Parathyroid adenoma (tissue), 2 donors: ENCODE data around the gene PDZRN3.

Experiments
- H2AFZ ChIP-seq: fragments of 300-600 bp; sonication (generic); one replicate; pipeline ENCODE4 v1.7.0; 2017; ENCODE audit warnings: antibody characterized with exemption, mild to moderate bottlenecking
- H3K27ac ChIP-seq: fragments of 300-600 bp; sonication (generic); one replicate; pipeline ENCODE4 v1.7.0; 2017
- H3K27me3 ChIP-seq: fragments of 300-600 bp; sonication (generic); one replicate; pipeline ENCODE4 v1.7.0; 2017; ENCODE audit warnings: low read length; ENCODE audit not compliant: control insufficient read depth, insufficient read depth
- H3K36me3 ChIP-seq: fragments of 300-600 bp; sonication (generic); one replicate; pipeline ENCODE4 v1.7.0; 2017; ENCODE audit warnings: low read length; ENCODE audit not compliant: control insufficient read depth, insufficient read depth
- H3K4me1 ChIP-seq: fragments of 300-600 bp; sonication (generic); one replicate; pipeline ENCODE4 v1.7.0; 2017; ENCODE audit warnings: control low read depth
- H3K4me2 ChIP-seq: fragments of 300-600 bp; sonication (generic); one replicate; pipeline ENCODE4 v1.7.0; 2017; ENCODE audit warnings: low read length
- H3K4me3 ChIP-seq: fragments of 300-600 bp; sonication (generic); one replicate; pipeline ENCODE4 v1.7.0; 2017; ENCODE audit warnings: low read depth, low read length
- H3K79me2 ChIP-seq: fragments of 300-600 bp; sonication (generic); one replicate; pipeline ENCODE4 v1.7.0; 2017; ENCODE audit warnings: control low read depth
- H3K9ac ChIP-seq: fragments of 300-600 bp; sonication (generic); one replicate; pipeline ENCODE4 v1.7.0; 2017; ENCODE audit warnings: mild to moderate bottlenecking
- H3K9me3 ChIP-seq: fragments of 300-600 bp; sonication (generic); one replicate; pipeline ENCODE4 v1.7.0; 2017; ENCODE audit warnings: low read length; ENCODE audit not compliant: control insufficient read depth
- CTCF ChIP-seq: fragments of 300-600 bp; sonication (generic); IDR thresholded peaks from one replicate; pipeline ENCODE4 v1.7.0; 2017; ENCODE audit warnings: antibody characterized with exemption, mild to moderate bottlenecking
- donor health status: primary hyperparathyroidism.

Gene PDZRN3

GRCh38 chr3:73442886-73443285, 181.9 kb downstream of the PDZRN3 start:
- no peak overlapping the region for H2AFZ ChIP-seq
- H3K9ac ChIP-seq: no peak overlapping the region
- no peak for TF ChIP-seq CTCF
- no peak overlapping the region for H3K4me2 ChIP-seq
- no peak overlapping the region for H3K27ac ChIP-seq
- no peaks in the 10 kb centered on the region for H3K9me3 ChIP-seq
- H3K4me1 ChIP-seq: no peaks in the 10 kb centered on the region
- H3K79me2 ChIP-seq: no peaks in the 10 kb centered on the region
- H3K36me3 ChIP-seq: no peaks in the 10 kb centered on the region
- H3K4me3 ChIP-seq: no peak overlapping the region
- no peaks in the 10 kb centered on the region for H3K27me3 ChIP-seq

GRCh38 chr3:73442152-73442551, 182.6 kb downstream of the PDZRN3 start:
- Histone ChIP-seq H3K36me3 (no peaks in the 10 kb centered on the region), H3K27me3 (no peaks in the 10 kb centered on the region)

GRCh38 chr3:73437828-73438227, 186.9 kb downstream of the PDZRN3 start:
- Histone ChIP-seq H3K9me3 (no peaks in the 10 kb centered on the region), H3K9ac (no peak overlapping the region), H2AFZ (no peak overlapping the region), H3K4me2 (no peak overlapping the region), H3K27me3 (no peaks in the 10 kb centered on the region), H3K36me3 (no peaks in the 10 kb centered on the region), H3K79me2 (no peaks in the 10 kb centered on the region), H3K4me1 (no peaks in the 10 kb centered on the region), H3K4me3 (no peak overlapping the region), H3K27ac (no peak overlapping the region)
- no peak for TF ChIP-seq CTCF

More at GRCh38 chr3:73442152-73442551, 182.6 kb downstream of the PDZRN3 start:
- Histone ChIP-seq H3K27ac (no peak overlapping the region), H3K4me1 (no peaks in the 10 kb centered on the region), H3K9me3 (no peaks in the 10 kb centered on the region), H3K4me2 (no peak overlapping the region), H2AFZ (no peak overlapping the region), H3K79me2 (no peaks in the 10 kb centered on the region), H3K9ac (no peak overlapping the region), H3K4me3 (no peak overlapping the region)
- TF ChIP-seq CTCF: no peak

- H2AFZ ChIP-seq: no peak overlapping the region
- no peak overlapping the region for H3K9ac ChIP-seq
- H3K27me3 ChIP-seq: no peaks in the 10 kb centered on the region
- no peaks in the 10 kb centered on the region for H3K4me1 ChIP-seq
- H3K36me3 ChIP-seq: no peaks in the 10 kb centered on the region
- TF ChIP-seq CTCF: no peak
- no peak overlapping the region for H3K4me3 ChIP-seq
- H3K9me3 ChIP-seq: no peaks in the 10 kb centered on the region
- H3K4me2 ChIP-seq: no peak overlapping the region
- H3K27ac ChIP-seq: no peak overlapping the region
- no peaks in the 10 kb centered on the region for H3K79me2 ChIP-seq
These were observed 189.7 kb downstream of the PDZRN3 start for GRCh38 chr3:73435055-73435454.

GRCh38 chr3:73433687-73434086, 191.1 kb downstream of the PDZRN3 start:
- Histone ChIP-seq H3K9ac (no peak overlapping the region), H3K79me2 (no peaks in the 10 kb centered on the region), H3K4me1 (no peaks in the 10 kb centered on the region), H2AFZ (no peak overlapping the region), H3K4me2 (no peak overlapping the region), H3K4me3 (no peak overlapping the region), H3K36me3 (no peaks in the 10 kb centered on the region), H3K9me3 (no peaks in the 10 kb centered on the region), H3K27me3 (no peaks in the 10 kb centered on the region), H3K27ac (no peak overlapping the region)
- TF ChIP-seq CTCF: no peak
